ENCODE results near the gene PPP3R2.

DNA sequence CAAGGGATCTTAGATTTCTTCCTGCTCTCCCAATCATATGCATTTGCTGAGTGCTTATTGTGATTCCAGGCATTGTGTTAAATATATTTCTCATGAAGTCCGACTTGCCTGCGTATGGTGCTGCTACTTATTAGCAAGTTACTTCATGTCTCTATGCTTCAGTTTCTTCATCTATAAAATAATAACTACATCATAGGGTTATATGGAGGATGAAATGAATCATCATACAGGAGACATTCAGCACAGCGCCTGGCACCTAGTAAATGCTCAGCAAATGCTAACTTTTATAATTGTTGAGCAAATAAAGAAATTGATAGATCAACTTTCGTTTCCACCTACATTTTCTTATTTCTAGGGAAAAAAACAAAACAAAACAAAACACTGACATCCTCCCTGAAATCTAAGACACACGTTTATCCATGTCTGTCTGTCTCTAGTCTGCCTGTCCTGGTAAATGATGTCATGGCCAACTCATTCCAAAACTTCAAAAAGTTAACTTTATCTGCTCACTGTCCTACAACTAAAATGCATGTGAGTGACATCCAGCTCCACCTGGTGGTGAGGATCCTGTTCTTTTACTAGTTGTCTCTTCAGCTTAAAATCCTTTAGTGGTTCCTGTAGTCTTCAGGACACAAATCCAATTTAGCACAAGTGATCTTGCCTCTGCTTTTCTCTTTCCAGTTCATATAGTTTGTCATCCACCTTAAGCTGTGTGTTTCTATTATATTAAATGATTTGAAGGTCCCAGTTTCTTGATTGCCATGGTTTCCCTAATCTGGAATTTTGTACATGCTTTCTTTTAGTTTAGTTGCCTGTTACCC, 27.7 kb downstream of the PPP3R2 start:
- TF ChIP-seq, protein P1, sequence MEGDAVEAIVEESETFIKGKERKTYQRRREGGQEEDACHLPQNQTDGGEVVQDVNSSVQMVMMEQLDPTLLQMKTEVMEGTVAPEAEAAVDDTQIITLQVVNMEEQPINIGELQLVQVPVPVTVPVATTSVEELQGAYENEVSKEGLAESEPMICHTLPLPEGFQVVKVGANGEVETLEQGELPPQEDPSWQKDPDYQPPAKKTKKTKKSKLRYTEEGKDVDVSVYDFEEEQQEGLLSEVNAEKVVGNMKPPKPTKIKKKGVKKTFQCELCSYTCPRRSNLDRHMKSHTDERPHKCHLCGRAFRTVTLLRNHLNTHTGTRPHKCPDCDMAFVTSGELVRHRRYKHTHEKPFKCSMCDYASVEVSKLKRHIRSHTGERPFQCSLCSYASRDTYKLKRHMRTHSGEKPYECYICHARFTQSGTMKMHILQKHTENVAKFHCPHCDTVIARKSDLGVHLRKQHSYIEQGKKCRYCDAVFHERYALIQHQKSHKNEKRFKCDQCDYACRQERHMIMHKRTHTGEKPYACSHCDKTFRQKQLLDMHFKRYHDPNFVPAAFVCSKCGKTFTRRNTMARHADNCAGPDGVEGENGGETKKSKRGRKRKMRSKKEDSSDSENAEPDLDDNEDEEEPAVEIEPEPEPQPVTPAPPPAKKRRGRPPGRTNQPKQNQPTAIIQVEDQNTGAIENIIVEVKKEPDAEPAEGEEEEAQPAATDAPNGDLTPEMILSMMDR (IDR thresholded peaks at IDR 0.05) = no peak
- no peak for TF ChIP-seq EP300 (IDR thresholded peaks at IDR 0.05)
